MCF 10A (cell line): ENCODE results near the gene SLC6A17. TPM values are rescaled to one million over a fixed set of nuclear protein-coding genes. Genes with fewer than 3 reads are reported as not detected.

Source experiments
- BruUV-seq: library from RNA; stranded (reverse); fragments of 400-500 nt; replicated peaks from 2 replicates; lab custom pipeline; 2021; lab: Mats Ljungman, UMichigan
- CTCF ChIA-PET: fragments of 300-600 bp; sonication (Branson Sonifier 250); formaldehyde crosslinking; extraction: SDS; loops from one replicate; lab custom pipeline; 2021; ENCODE audit warnings: antibody characterized with exemption, inconsistent platforms; lab: Yijun Ruan, JAX
- POLR2A ChIA-PET: fragments of 300-600, 350-650 bp; sonication (Branson Sonifier 250); formaldehyde crosslinking; extraction: SDS; loops from one replicate; lab custom pipeline; 2020; ENCODE audit warnings: antibody characterized with exemption, inconsistent platforms; lab: Yijun Ruan, JAX
- DNase-seq: peaks from one replicate; pipeline ENCODE4 v3.0.0-alpha.2; 2018; ENCODE audit not compliant: unreplicated experiment
- H3K27ac Mint-ChIP-seq: one replicate; pipeline ENCODE4 v1.8.0; 2022; ENCODE audit warnings: mild to moderate bottlenecking, low read depth, mixed read lengths; ENCODE audit not compliant: unreplicated experiment
- H3K27me3 Mint-ChIP-seq: one replicate; pipeline ENCODE4 v1.8.0; 2022; ENCODE audit warnings: mixed read lengths; ENCODE audit not compliant: insufficient read depth, unreplicated experiment
- H3K36me3 Mint-ChIP-seq: one replicate; pipeline ENCODE4 v1.8.0; 2022; ENCODE audit warnings: mild to moderate bottlenecking, moderate library complexity, mixed read lengths; ENCODE audit not compliant: insufficient read depth, unreplicated experiment
- H3K4me1 Mint-ChIP-seq: one replicate; pipeline ENCODE4 v1.8.0; 2022; ENCODE audit warnings: mixed read lengths; ENCODE audit not compliant: insufficient read depth, unreplicated experiment
- H3K4me3 Mint-ChIP-seq: one replicate; pipeline ENCODE4 v1.8.0; 2022; ENCODE audit warnings: mild to moderate bottlenecking, moderate library complexity, mixed read lengths; ENCODE audit not compliant: unreplicated experiment
- H3K9me3 Mint-ChIP-seq: one replicate; pipeline ENCODE4 v1.8.0; 2022; ENCODE audit warnings: mixed read lengths; ENCODE audit not compliant: unreplicated experiment
- CTCF ChIP-seq: fragments of 200-600 bp; IDR thresholded peaks from one replicate; pipeline ENCODE4 v1.8.0; 2022; ENCODE audit warnings: antibody characterized with exemption, mild to moderate bottlenecking; ENCODE audit not compliant: unreplicated experiment
- intact Hi-C: fragments of 100-400 bp; cut with micrococcal nuclease; formaldehyde crosslinking; loops from 2 replicates; pipeline ENCODE4 v1.14.1; 2022
- total RNA-seq: library from RNA; stranded (reverse); gene quantifications from 2 replicates; pipeline ENCODE4 v1.2.3, GENCODE V29; 2022

The SLC6A17 gene
- total RNA-seq, 1 experiment from 2014 or later = not detected

- DNase-seq = peak; percentile 30
- no peak for TF ChIP-seq CTCF
- H3K27ac Mint-ChIP-seq = no peak overlapping the region
- H3K36me3 Mint-ChIP-seq = no peaks in the 10 kb centered on the region
- no TSS peak for BruUV-seq
- CTCF ChIA-PET = interaction anchor here (0.6 to 2.5 kb wide), 2 partner anchors 39 to 58 kb away, joined by 3 to 8 read pairs; no protein-coding TSS in a partner anchor
- H3K4me3 Mint-ChIP-seq = no peak overlapping the region
- intact Hi-C loops = no loop called here
- POLR2A ChIA-PET = interaction anchor here (0.9 kb wide), 1 partner anchor 9 kb away, joined by 3 read pairs; no protein-coding TSS in a partner anchor
- no peaks in the 10 kb centered on the region for H3K4me1 Mint-ChIP-seq
- no peaks in the 10 kb centered on the region for H3K9me3 Mint-ChIP-seq
- H3K27me3 Mint-ChIP-seq = peaks cover 25% of the 10 kb centered on the region
Observed at GRCh38 chr1:110163591-110163990, 13.3 kb downstream of the SLC6A17 start.

GRCh38 chr1:110164725-110165350 lies 14.5 kb downstream of the SLC6A17 start:
- BruUV-seq = no TSS peak
- no peak for DNase-seq
- H3K9me3 Mint-ChIP-seq = no peaks in the 10 kb centered on the region
- intact Hi-C loops = no loop called here
- no peaks in the 10 kb centered on the region for H3K36me3 Mint-ChIP-seq
- no peak overlapping the region for H3K4me3 Mint-ChIP-seq
- H3K27ac Mint-ChIP-seq = no peak overlapping the region
- ChIA-PET POLR2A (no interaction called here), CTCF (interaction anchor here (0.5 to 2.5 kb wide), 5 partner anchors 32 to 696 kb away, joined by 3 to 12 read pairs (median 4); no protein-coding TSS in a partner anchor)
- no peaks in the 10 kb centered on the region for H3K4me1 Mint-ChIP-seq
- H3K27me3 Mint-ChIP-seq = peaks cover 25% of the 10 kb centered on the region
- no peak for TF ChIP-seq CTCF

- BruUV-seq = no TSS peak
- CTCF ChIA-PET = interaction anchor here (0.7 to 2.3 kb wide), 5 partner anchors 11 to 112 kb away, joined by 3 to 12 read pairs (median 4); no protein-coding TSS in a partner anchor
Observed at GRCh38 chr1:110165761-110166231, 15.5 kb downstream of the SLC6A17 start.

More at GRCh38 chr1:110165761-110166231, 15.5 kb downstream of the SLC6A17 start:
- no peaks in the 10 kb centered on the region for H3K4me1 Mint-ChIP-seq
- DNase-seq = no peak
- no peak for TF ChIP-seq CTCF
- intact Hi-C loops = no loop called here
- POLR2A ChIA-PET = no interaction called here
- no peaks in the 10 kb centered on the region for H3K9me3 Mint-ChIP-seq
- H3K27ac Mint-ChIP-seq = no peak overlapping the region
- H3K36me3 Mint-ChIP-seq = no peaks in the 10 kb centered on the region
- H3K4me3 Mint-ChIP-seq = no peak overlapping the region
- peaks cover 15% of the 10 kb centered on the region for H3K27me3 Mint-ChIP-seq
